Motor neuron (in vitro differentiated cells): Measurements from ENCODE around the gene OR8I2. TPM values are rescaled to one million over a fixed set of nuclear protein-coding genes. Genes with fewer than 3 reads are reported as not detected.

Experiments used
- total RNA-seq, 8 experiments: library from RNA; unstranded; fragments of 300-600 nt; gene quantifications; 2 replicates each; pipeline versions ENCODE4 v1.2.3 to v1.2.4, GENCODE V29; 2022

OR8I2 gene
- total RNA-seq, 8 experiments from 2014 or later = 0.45 to 0.47 TPM; not detected in 6

Other genes with a start within 250 kb of the OR8I2 start
- gene TRIM51, start 210.0 kb upstream of the OR8I2 start, total RNA-seq = not detected
- under 1 TPM in 1 of 8 experiments, not detected in 7; 0.52 TPM for gene OR5W2, start 178.7 kb upstream of the OR8I2 start, total RNA-seq
- gene OR5I1, start 156.9 kb upstream of the OR8I2 start, total RNA-seq = under 1 TPM in 2 of 8 experiments, not detected in 6; 0.21 to 0.76 TPM
- gene OR10AG1, start 123.4 kb upstream of the OR8I2 start, total RNA-seq = under 1 TPM in 3 of 8 experiments, not detected in 5; 0.05 to 0.33 (median 0.13) TPM
- under 1 TPM in 2 of 8 experiments, not detected in 6; 0.36 to 0.95 TPM for gene OR5F1, start 98.7 kb upstream of the OR8I2 start, total RNA-seq
- under 1 TPM in 5 of 8 experiments, not detected in 3; 0.04 to 0.28 (median 0.05) TPM for gene OR5AS1, start 65.7 kb upstream of the OR8I2 start, total RNA-seq
- gene OR8H2, start 10.4 kb downstream of the OR8I2 start, total RNA-seq = under 1 TPM in 3 of 8 experiments, not detected in 5; 0.18 to 0.59 (median 0.47) TPM
- gene OR8H3, start 29.1 kb downstream of the OR8I2 start, total RNA-seq = under 1 TPM in 1 of 8 experiments, not detected in 7; 0.49 TPM
- under 1 TPM in 1 of 8 experiments, not detected in 7; 0.14 TPM for gene OR8J3, start 46.9 kb downstream of the OR8I2 start, total RNA-seq
- under 1 TPM in 1 of 8 experiments, not detected in 7; 0.33 TPM for gene OR8K5, start 67.0 kb downstream of the OR8I2 start, total RNA-seq
- gene OR5J2, start 83.3 kb downstream of the OR8I2 start, total RNA-seq = not detected
- under 1 TPM in 2 of 8 experiments, not detected in 6; 0.15 to 0.38 TPM for gene OR5T2, start 140.9 kb downstream of the OR8I2 start, total RNA-seq
- not detected for gene OR5T3, start 158.9 kb downstream of the OR8I2 start, total RNA-seq
- under 1 TPM in 1 of 8 experiments, not detected in 7; 0.38 TPM for gene OR5T1, start 180.8 kb downstream of the OR8I2 start, total RNA-seq
- gene OR8H1, start 198.9 kb downstream of the OR8I2 start, total RNA-seq = under 1 TPM in 1 of 8 experiments, not detected in 7; 0.09 TPM
- gene OR8K3, start 221.8 kb downstream of the OR8I2 start, total RNA-seq = not detected